GM12891 (cell line): ENCODE results near the gene RALB.

Experiments used
- PAX5 ChIP-seq: IDR thresholded peaks from 2 replicates; pipeline ENCODE4 v1.6.1; 2011; ENCODE audit warnings: low read length, moderate library complexity, mild to moderate bottlenecking; ENCODE audit not compliant: insufficient read depth, severe bottlenecking
- POLR2A ChIP-seq: IDR thresholded peaks from 2 replicates; pipeline ENCODE4 v1.6.1; 2011; ENCODE audit warnings: low read depth, low read length, control low read depth
- POLR2AphosphoS5 ChIP-seq: IDR thresholded peaks from 2 replicates; pipeline ENCODE4 v1.6.1; 2011; ENCODE audit warnings: low read depth, low read length, control low read depth
- POU2F2 ChIP-seq: IDR thresholded peaks from 2 replicates; pipeline ENCODE4 v1.6.1; 2011; ENCODE audit warnings: low read depth, mild to moderate bottlenecking, control low read depth, low read length, moderate library complexity
- TAF1 ChIP-seq: IDR thresholded peaks from 2 replicates; pipeline ENCODE4 v1.6.1; 2011; ENCODE audit warnings: low read depth, low read length, control low read depth

GRCh38 chr2:120272763-120273481, 20.3 kb downstream of the RALB start:
- no peak for TF ChIP-seq POLR2A
- no peak for TF ChIP-seq POLR2AphosphoS5
- TF ChIP-seq PAX5 = no peak
- no peak for TF ChIP-seq TAF1
- TF ChIP-seq POU2F2 = no peak
